ENCODE measurements around the gene TRMT2B.
"Not testable (repeated sequence)": the region's sequence is repeated elsewhere in the genome, so short reads cannot be mapped to it uniquely, and the experiment has no call there.

TRMT2B gene

DNA sequence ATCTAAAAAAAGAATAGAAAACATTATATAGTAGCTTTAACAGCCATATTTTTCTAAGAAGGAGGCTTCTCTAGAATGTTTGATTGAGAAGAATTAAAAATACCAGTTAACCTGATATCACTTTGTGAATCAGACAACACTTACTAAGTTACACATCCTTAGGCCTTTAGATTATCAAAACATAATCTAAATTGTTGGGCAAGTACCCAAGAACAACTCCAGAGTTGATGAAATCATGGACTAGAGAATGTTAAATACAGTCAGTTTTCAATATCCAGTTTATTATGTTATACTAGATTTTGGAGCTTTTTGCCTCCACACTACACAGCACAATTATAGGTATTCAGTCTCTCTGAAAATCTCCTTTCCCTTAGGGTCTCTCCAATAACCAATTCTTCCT, 42.8 kb downstream of the TRMT2B start:
- in situ Hi-C loops (cut with MboI; ENCODE audit: low sequenced_read_pairs) = no loop called here

- in situ Hi-C loops (cut with MboI; ENCODE audit: low sequenced_read_pairs) = no loop called here
Measured at GRCh38 chrX:100999451-100999850, 52.5 kb downstream of the TRMT2B start.

- in situ Hi-C loops (cut with MboI; ENCODE audit: low sequenced_read_pairs) = no loop called here
Measured at GRCh38 chrX:100995469-100995868, 56.4 kb downstream of the TRMT2B start.

DNA sequence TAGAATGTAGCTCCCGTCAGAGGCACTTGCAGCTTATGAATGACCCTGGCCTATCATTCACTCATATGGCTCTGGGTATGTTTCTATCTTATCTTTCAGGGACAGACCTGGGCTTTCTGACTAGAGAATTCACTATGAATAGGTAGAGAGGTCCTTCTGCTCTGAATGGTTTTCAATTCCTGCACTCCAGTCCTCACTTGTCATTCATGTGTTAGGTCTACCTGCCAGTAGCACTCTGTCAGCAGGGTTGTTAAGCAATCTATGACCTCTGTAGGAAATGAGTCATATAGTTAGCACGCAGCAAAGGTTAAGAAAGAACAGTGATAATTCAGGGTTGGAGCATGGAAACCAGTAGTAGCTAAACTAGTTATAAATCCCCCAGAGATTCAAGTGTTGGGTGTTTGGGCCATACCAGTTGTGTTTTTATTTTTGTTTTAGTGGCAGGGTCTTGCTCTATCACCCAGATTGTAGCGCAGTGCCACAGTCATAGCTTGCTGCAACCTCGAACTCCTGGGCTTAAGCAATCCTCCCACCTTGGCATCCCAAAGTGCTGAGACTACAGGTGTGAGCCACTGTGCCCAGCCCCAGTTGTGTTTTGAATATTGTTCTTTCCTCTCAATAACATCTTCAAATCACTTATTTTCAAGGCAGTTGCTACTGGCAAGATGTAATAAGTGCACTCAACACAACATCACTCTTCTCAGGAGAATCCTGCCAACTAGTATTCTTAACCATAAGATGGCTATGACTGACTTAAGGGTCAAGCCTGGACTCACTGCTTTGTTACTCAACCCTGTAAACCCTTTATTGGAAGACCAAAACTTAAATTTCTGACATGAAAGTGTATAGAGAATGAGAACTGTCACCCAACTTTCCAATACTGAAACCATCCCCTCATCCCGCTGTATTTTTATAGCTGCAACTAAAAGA, 57.3 kb downstream of the TRMT2B start:
- in situ Hi-C loops (cut with MboI; ENCODE audit: low sequenced_read_pairs) = no loop called here

GRCh38 chrX:100990139-100990538, 61.8 kb downstream of the TRMT2B start:
- in situ Hi-C loops (cut with MboI; ENCODE audit: low sequenced_read_pairs) = no loop called here

DNA sequence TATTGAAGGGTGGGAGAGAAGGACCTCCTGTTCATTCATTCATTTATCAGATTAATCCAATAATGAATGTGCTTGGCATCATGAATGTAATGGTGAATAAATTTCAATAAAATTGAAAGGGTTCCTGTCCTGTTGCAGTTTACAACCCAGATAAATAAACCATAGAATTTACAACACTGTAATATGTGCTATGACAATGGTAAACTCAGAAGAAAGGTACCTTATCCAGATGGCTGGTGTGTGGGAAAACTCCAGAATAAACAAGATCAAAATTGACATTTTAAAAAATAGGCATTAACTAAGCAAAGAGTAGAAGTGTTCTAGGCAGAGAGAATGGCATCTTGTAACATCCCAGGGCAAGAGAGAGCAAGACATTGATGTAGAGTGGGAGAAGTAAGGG, 67.1 kb downstream of the TRMT2B start:
- in situ Hi-C loops (cut with MboI; ENCODE audit: low sequenced_read_pairs) = no loop called here

DNA sequence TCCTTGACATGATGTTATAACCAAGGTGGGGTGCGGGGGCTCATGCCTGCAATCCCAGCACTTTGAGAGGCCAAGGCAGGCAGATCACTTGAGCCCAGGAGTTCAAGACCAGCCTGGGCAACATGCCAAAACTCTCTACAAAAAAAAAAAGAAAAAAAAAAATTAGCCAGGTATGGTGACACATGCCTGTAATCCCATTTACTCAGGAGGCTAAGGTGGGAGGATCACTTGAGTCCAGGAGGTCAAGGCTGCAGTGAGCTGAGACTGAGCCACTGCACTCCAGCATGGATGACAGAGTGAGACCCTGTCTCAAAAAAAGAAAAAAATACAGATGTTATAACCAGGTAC, 70.4 kb downstream of the TRMT2B start:
- in situ Hi-C loops (cut with MboI; ENCODE audit: low sequenced_read_pairs) = not testable (repeated sequence)

GRCh38 chrX:100980608-100981497, 71.1 kb downstream of the TRMT2B start:
- in situ Hi-C loops (cut with MboI; ENCODE audit: low sequenced_read_pairs) = no loop called here

DNA sequence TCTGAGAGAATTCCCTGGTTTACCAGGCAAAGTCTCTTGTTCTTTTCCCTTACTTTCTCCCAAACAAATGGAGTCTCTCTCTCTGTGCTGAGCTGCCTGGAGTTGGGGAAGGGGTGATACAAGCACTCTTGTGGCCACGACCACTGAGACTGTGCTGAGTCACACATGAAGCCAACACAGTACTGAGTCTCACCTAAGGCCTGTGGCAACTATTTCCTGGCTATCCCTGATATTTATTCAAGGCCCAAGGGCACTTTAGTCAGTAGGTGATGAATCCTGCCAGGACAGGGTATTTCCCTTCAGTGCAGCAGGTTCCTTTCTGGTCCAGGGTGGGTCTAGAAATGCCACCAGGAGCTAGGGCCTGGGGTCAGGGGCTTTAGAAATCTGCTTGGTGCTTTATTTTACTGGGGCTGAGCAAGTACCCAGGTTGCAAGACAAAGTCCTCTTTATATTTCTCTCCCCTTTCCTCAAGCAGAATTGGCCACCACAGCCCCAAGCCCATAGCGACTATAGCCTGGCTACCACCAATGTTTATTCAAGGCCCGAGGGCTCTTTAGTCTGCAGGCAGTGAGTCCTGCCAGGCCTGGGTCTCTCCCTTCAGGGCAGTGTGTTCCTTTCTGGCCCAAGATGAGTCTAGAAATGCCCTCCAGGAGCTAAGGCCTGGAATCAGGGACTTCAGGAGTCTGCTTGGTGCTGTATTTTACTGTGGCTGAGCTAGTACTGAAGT, 71.9 kb downstream of the TRMT2B start:
- in situ Hi-C loops (cut with MboI; ENCODE audit: low sequenced_read_pairs) = no loop called here

- in situ Hi-C loops (cut with MboI; ENCODE audit: low sequenced_read_pairs) = no loop called here
Measured at GRCh38 chrX:100976211-100976610, 75.7 kb downstream of the TRMT2B start.

DNA sequence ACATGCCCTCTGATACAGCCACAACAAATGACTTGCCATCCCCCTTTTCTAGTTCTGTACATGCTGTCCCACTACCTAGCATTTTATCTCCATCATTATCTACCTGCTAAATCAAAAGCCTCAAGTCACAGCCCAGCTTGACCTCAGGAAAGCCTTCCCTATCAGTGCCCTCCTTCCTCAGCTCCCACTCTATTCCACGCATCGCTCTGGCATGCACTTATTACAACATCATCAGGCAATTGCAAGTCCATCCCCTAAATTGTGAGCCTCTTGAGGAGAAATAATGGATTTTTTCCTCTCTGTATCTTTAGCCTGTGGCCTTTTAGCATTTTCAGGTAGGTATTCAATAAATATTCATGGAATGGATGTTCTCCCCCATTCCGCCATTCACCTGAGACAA, 76.7 kb downstream of the TRMT2B start:
- in situ Hi-C loops (cut with MboI; ENCODE audit: low sequenced_read_pairs) = no loop called here

GRCh38 chrX:100973411-100973810, 78.5 kb downstream of the TRMT2B start:
- in situ Hi-C loops (cut with MboI; ENCODE audit: low sequenced_read_pairs) = no loop called here

- in situ Hi-C loops (cut with MboI; ENCODE audit: low sequenced_read_pairs) = no loop called here
Measured at GRCh38 chrX:100969936-100970335, 82.0 kb downstream of the TRMT2B start.

- in situ Hi-C loops (cut with MboI; ENCODE audit: low sequenced_read_pairs) = no loop called here
Measured at GRCh38 chrX:100969408-100969807, 82.5 kb downstream of the TRMT2B start, which contains the start of gene ARL13A. TSS of gene ARL13A (plus strand) at chrX:100969708. CDS start at chrX:100973690, 3,982 bp downstream.

DNA sequence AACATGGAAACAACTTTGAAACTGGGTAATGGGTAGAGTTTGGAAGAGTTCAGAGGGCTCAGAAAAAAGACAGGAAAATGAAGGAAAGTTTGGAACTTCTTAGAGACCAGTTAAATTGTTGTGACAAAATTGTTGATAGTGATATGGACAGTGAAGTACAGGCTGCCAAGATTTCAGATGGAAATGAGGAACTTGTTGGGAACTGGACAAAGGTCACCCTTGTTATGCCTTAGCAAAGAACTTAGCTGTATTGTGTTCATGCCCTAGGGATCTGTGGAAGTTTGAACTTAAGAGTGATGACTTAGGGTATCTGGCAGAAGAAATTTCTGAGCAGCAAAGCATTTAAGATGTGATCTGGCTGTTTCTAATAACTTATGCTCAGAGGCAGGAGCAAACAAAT, 87.5 kb downstream of the TRMT2B start:
- in situ Hi-C loops (cut with MboI; ENCODE audit: low sequenced_read_pairs) = no loop called here

GRCh38 chrX:100962811-100963210, 89.1 kb downstream of the TRMT2B start:
- in situ Hi-C loops (cut with MboI; ENCODE audit: low sequenced_read_pairs) = no loop called here
